Measurements from ENCODE around the gene ADH6. TPM values are rescaled to one million over a fixed set of nuclear protein-coding genes. Genes with fewer than 3 reads are reported as not detected.

ADH6 gene
- total and polyA plus RNA-seq, 4 donors, result 36.7 to 163 (median 107) TPM

GRCh38 chr4:99179626-99180025 is 39.4 kb downstream of the ADH6 start:
- Histone ChIP-seq H3K36me3 (ENCODE audit: control insufficient read depth in 4 of 4, insufficient read depth in 3 of 4, low read depth in 1 of 4, low read length in 3 of 4) (no peaks in the 10 kb centered on the region), H3K27me3 (ENCODE audit: control insufficient read depth in 4 of 4, insufficient read depth in 4 of 4, low read length in 3 of 4) (no peaks in the 10 kb centered on the region), H3K9ac (ENCODE audit: low read depth in 1 of 2, low read length in 2 of 2) (no peak overlapping the region), H3K9me3 (ENCODE audit: control insufficient read depth in 4 of 4, low read length in 3 of 4) (no peaks in the 10 kb centered on the region), H3K4me1 (ENCODE audit: control insufficient read depth in 4 of 4, insufficient read depth in 4 of 4, low read length in 3 of 4) (peaks cover 0 to 8% (median 5%) of the 10 kb centered on the region in 4 donors), H3K27ac (ENCODE audit: low read depth in 1 of 2, low read length in 2 of 2) (no peak overlapping the region), H3K4me3 (ENCODE audit: low read depth in 1 of 3, low read length in 3 of 3) (no peak overlapping the region)
- 72% methylated on average over 1 of the region's 1 CpG for WGBS
- no peak for TF ChIP-seq JUND (IDR thresholded peaks at IDR 0.05)
- TF ChIP-seq REST (IDR thresholded peaks at IDR 0.05), result no peak
- TF ChIP-seq RAD21 (IDR thresholded peaks at IDR 0.05), result peak in 1 of 2 donors; percentile 5
- no peak for TF ChIP-seq CTCF (IDR thresholded peaks at IDR 0.05; ENCODE audit: low read depth, low read length, missing input control)
- no peak for TF ChIP-seq SP1 (IDR thresholded peaks at IDR 0.05)
- no peak for TF ChIP-seq HNF4G (IDR thresholded peaks at IDR 0.05)
- TF ChIP-seq FOXA1 (IDR thresholded peaks at IDR 0.05), result no peak
- no peak for TF ChIP-seq GABPA (IDR thresholded peaks at IDR 0.05 in 1 of 2, conservative IDR thresholded peaks at IDR 0.05 in 1 of 2)
- no peak for DNase-seq (ENCODE audit: low spot score)

- DNase-seq (ENCODE audit: low spot score), result no peak
- Histone ChIP-seq H3K4me3 (ENCODE audit: low read depth in 1 of 3, low read length in 3 of 3) (no peak overlapping the region), H3K27ac (ENCODE audit: low read depth in 1 of 2, low read length in 2 of 2) (no peak overlapping the region), H3K9me3 (ENCODE audit: control insufficient read depth in 4 of 4, low read length in 3 of 4) (no peaks in the 10 kb centered on the region), H3K9ac (ENCODE audit: low read depth in 1 of 2, low read length in 2 of 2) (no peak overlapping the region), H3K27me3 (ENCODE audit: control insufficient read depth in 4 of 4, insufficient read depth in 4 of 4, low read length in 3 of 4) (no peaks in the 10 kb centered on the region), H3K36me3 (ENCODE audit: control insufficient read depth in 4 of 4, insufficient read depth in 3 of 4, low read depth in 1 of 4, low read length in 3 of 4) (no peaks in the 10 kb centered on the region), H3K4me1 (ENCODE audit: control insufficient read depth in 4 of 4, insufficient read depth in 4 of 4, low read length in 3 of 4) (peaks cover 0 to 8% (median 5%) of the 10 kb centered on the region in 4 donors)
- TF ChIP-seq FOXA1 (IDR thresholded peaks at IDR 0.05) (no peak), RXRA (IDR thresholded peaks at IDR 0.05) (no peak), TAF1 (conservative IDR thresholded peaks at IDR 0.05) (no peak), HNF4A (conservative IDR thresholded peaks at IDR 0.05) (no peak), SP1 (IDR thresholded peaks at IDR 0.05) (no peak), NR2F2 (IDR thresholded peaks at IDR 0.05) (no peak), FOXA2 (IDR thresholded peaks at IDR 0.05) (no peak), REST (IDR thresholded peaks at IDR 0.05) (no peak), ZBTB33 (IDR thresholded peaks at IDR 0.05) (no peak), HNF4G (IDR thresholded peaks at IDR 0.05) (no peak), RAD21 (IDR thresholded peaks at IDR 0.05) (no peak), YY1 (IDR thresholded peaks at IDR 0.05) (no peak), CTCF (IDR thresholded peaks at IDR 0.05; ENCODE audit: low read depth, low read length, missing input control) (no peak), GABPA (IDR thresholded peaks at IDR 0.05 in 1 of 2, conservative IDR thresholded peaks at IDR 0.05 in 1 of 2) (no peak), ATF3 (IDR thresholded peaks at IDR 0.05) (no peak)
- WGBS, result 82% methylated on average over 2 of the region's 2 CpGs
Measured at GRCh38 chr4:99179178-99179577, 39.9 kb downstream of the ADH6 start.
